ENCODE measurements around the gene ABCA8. TPM values are rescaled to one million over a fixed set of nuclear protein-coding genes. Genes with fewer than 3 reads are reported as not detected.

ABCA8 gene
- total RNA-seq, 4 donors from 2014 or later, result 54.4 to 113 (median 71.3) TPM

GRCh38 chr17:68941761-68942160 lies 13.4 kb downstream of the ABCA8 start:
- TF ChIP-seq POLR2AphosphoS5 (IDR thresholded peaks at IDR 0.05), result no peak
- no peak for TF ChIP-seq CTCF (IDR thresholded peaks at IDR 0.05)
- no peak for TF ChIP-seq POLR2A (IDR thresholded peaks at IDR 0.05)
- no peak for TF ChIP-seq EP300 (IDR thresholded peaks at IDR 0.05)
- WGBS, 2 donors (ENCODE audit: low coverage in 1 of 2), result 71 to 81% methylated on average over 6 of the region's 6 CpGs
- Histone ChIP-seq H3K4me1 (no peaks in the 10 kb centered on the region), H3K9me3 (no peaks in the 10 kb centered on the region), H3K4me3 (no peak overlapping the region), H3K27ac (no peak overlapping the region), H3K27me3 (no peaks in the 10 kb centered on the region), H3K36me3 (peaks cover 0 to 4% of the 10 kb centered on the region in 2 donors)
- ATAC-seq, result no peak

GRCh38 chr17:68939195-68939594 lies 16.0 kb downstream of the ABCA8 start:
- Histone ChIP-seq H3K36me3 (peaks cover 0 to 4% of the 10 kb centered on the region in 2 donors), H3K4me1 (no peaks in the 10 kb centered on the region), H3K27ac (no peak overlapping the region), H3K9me3 (no peaks in the 10 kb centered on the region), H3K4me3 (no peak overlapping the region), H3K27me3 (no peaks in the 10 kb centered on the region)
- ATAC-seq, result no peak
- TF ChIP-seq CTCF (IDR thresholded peaks at IDR 0.05) (no peak), POLR2A (IDR thresholded peaks at IDR 0.05) (no peak), EP300 (IDR thresholded peaks at IDR 0.05) (no peak), POLR2AphosphoS5 (IDR thresholded peaks at IDR 0.05) (no peak)
- WGBS, 2 donors (ENCODE audit: low coverage in 1 of 2), result 53 to 67% methylated on average over 3 of the region's 3 CpGs

- TF ChIP-seq EP300 (IDR thresholded peaks at IDR 0.05), result no peak
- no peak for TF ChIP-seq POLR2AphosphoS5 (IDR thresholded peaks at IDR 0.05)
- TF ChIP-seq CTCF (IDR thresholded peaks at IDR 0.05), result no peak
- peaks cover 0 to 4% of the 10 kb centered on the region in 2 donors for H3K36me3 ChIP-seq
- no peaks in the 10 kb centered on the region for H3K4me1 ChIP-seq
- no peak for ATAC-seq
- no peak overlapping the region for H3K27ac ChIP-seq
- WGBS, 2 donors (ENCODE audit: low coverage in 1 of 2), result 73 to 85% methylated on average over 6 to 8 of the region's 8 CpGs
- H3K9me3 ChIP-seq, result no peaks in the 10 kb centered on the region
- no peak overlapping the region for H3K4me3 ChIP-seq
- no peaks in the 10 kb centered on the region for H3K27me3 ChIP-seq
These were observed 17.2 kb downstream of the ABCA8 start for GRCh38 chr17:68937890-68938514.

GRCh38 chr17:68927516-68927915 lies 27.7 kb downstream of the ABCA8 start:
- WGBS, 2 donors (ENCODE audit: low coverage in 1 of 2), result 21 to 24% methylated on average over 4 of the region's 4 CpGs
- ATAC-seq, result no peak
- peaks cover 0 to 4% of the 10 kb centered on the region in 2 donors for H3K36me3 ChIP-seq

More at GRCh38 chr17:68927516-68927915, 27.7 kb downstream of the ABCA8 start:
- Histone ChIP-seq H3K27ac (no peak overlapping the region), H3K4me1 (peaks cover 0 to 18% (median 4%) of the 10 kb centered on the region in 3 donors), H3K9me3 (no peaks in the 10 kb centered on the region), H3K4me3 (no peak overlapping the region), H3K27me3 (no peaks in the 10 kb centered on the region)
- TF ChIP-seq CTCF (IDR thresholded peaks at IDR 0.05) (no peak), POLR2A (IDR thresholded peaks at IDR 0.05) (no peak), POLR2AphosphoS5 (IDR thresholded peaks at IDR 0.05) (no peak), EP300 (IDR thresholded peaks at IDR 0.05) (no peak)

All from gastroesophageal sphincter (tissue), 4 donors.